GM12878 (cell line): ENCODE data around the gene PDIA5. TPM values are rescaled to one million over a fixed set of nuclear protein-coding genes. Genes with fewer than 3 reads are reported as not detected.

Source experiments
- ATAC-seq: fragments of 200-7000 bp; cut with Tn5 transposase; 3 replicates; pipeline ENCODE4 v1.9.1; 2020; ENCODE audit warnings: mild to moderate bottlenecking, moderate library complexity
- BruUV-seq: library from RNA; stranded (reverse); fragments of 400-500 nt; replicated peaks from 2 replicates; lab custom pipeline; 2021; lab: Mats Ljungman, UMichigan
- CTCF ChIA-PET: fragments of 300-600 bp; sonication (Branson Sonifier 250); formaldehyde crosslinking; extraction: SDS; loops from one replicate; lab custom pipeline; 2021; ENCODE audit warnings: inconsistent platforms; lab: Yijun Ruan, JAX
- POLR2A ChIA-PET: fragments of 350-600 bp; formaldehyde crosslinking; extraction: SDS; loops from one replicate; lab custom pipeline; 2021; ENCODE audit warnings: inconsistent platforms; lab: Charles Lee
- RAD21 ChIA-PET: fragments of 300-600 bp; sonication (Branson Sonifier 250); formaldehyde crosslinking; loops from one replicate; lab custom pipeline; 2023; ENCODE audit warnings: antibody characterized with exemption; ENCODE audit not compliant: unreplicated experiment; lab: Charles Lee
- SMC1A ChIA-PET: fragments of 300-600 bp; sonication (Branson Sonifier 250); formaldehyde crosslinking; loops from one replicate; lab custom pipeline; 2023; ENCODE audit not compliant: unreplicated experiment, uncharacterized antibody; lab: Charles Lee
- DNase-seq: peaks from one replicate; pipeline ENCODE4 v3.0.0-alpha.2; 2011; ENCODE audit warnings: low read depth, low spot score
- FAIRE-seq: peaks from 3 replicates; lab custom pipeline; 2011; peaks lifted over from hg19 to GRCh38; lab: Jason Lieb, UNC
- H2AFZ ChIP-seq: 2 replicates; pipeline ENCODE4 v1.6.0; 2011; ENCODE audit warnings: low read depth, low read length, control low read depth; ENCODE audit not compliant: control insufficient read depth
- H3K27ac ChIP-seq: 2 replicates; pipeline ENCODE4 v1.5.1; 2011; ENCODE audit warnings: control low read depth; ENCODE audit not compliant: control insufficient read depth, insufficient read depth
- H3K27me3 ChIP-seq, 2 experiments: replicated peaks in 1 of 2; 2 replicates each; pipeline versions ENCODE4 v1.6.0 to v1.6.1; 2011; ENCODE audit warnings: low read length in 1 of 2; ENCODE audit not compliant: control insufficient read depth in 2 of 2, insufficient read depth in 2 of 2
- H3K36me3 ChIP-seq, 2 experiments: 2 replicates each; pipeline ENCODE4 v1.5.1; 2011; ENCODE audit warnings: low read length in 1 of 2; ENCODE audit not compliant: control insufficient read depth in 2 of 2, insufficient read depth in 2 of 2
- H3K4me1 ChIP-seq: 2 replicates; pipeline ENCODE4 v1.6.1; 2011; ENCODE audit warnings: mild to moderate bottlenecking, low read length, moderate library complexity, mixed read lengths; ENCODE audit not compliant: control insufficient read depth, insufficient read depth
- H3K4me2 ChIP-seq: 2 replicates; pipeline ENCODE4 v1.6.0; 2011; ENCODE audit warnings: control low read depth; ENCODE audit not compliant: control insufficient read depth, insufficient read depth
- H3K4me3 ChIP-seq: fragments of 200-600 bp; sonication (generic); 2 replicates; pipeline ENCODE4 v1.5.1; 2016
- H3K79me2 ChIP-seq: 2 replicates; pipeline ENCODE4 v1.6.0; 2011; ENCODE audit warnings: low read length; ENCODE audit not compliant: control insufficient read depth, insufficient read depth
- H3K9ac ChIP-seq: 2 replicates; pipeline ENCODE4 v1.8.0; 2011; ENCODE audit warnings: low read length, control low read depth, mixed read lengths; ENCODE audit not compliant: control insufficient read depth, insufficient read depth
- H3K9me3 ChIP-seq: replicated peaks from 3 replicates; pipeline ENCODE4 v1.5.1; 2011; ENCODE audit warnings: mild to moderate bottlenecking, low read length; ENCODE audit not compliant: control insufficient read depth, insufficient read depth
- H4K20me1 ChIP-seq: 2 replicates; pipeline ENCODE4 v1.6.0; 2011; ENCODE audit not compliant: control insufficient read depth, insufficient read depth
- E2F4 ChIP-seq: IDR thresholded peaks from 2 replicates; pipeline ENCODE4 v1.6.1; 2012; ENCODE audit warnings: low read depth, low read length, improper control_type of control experiment
- ELK1 ChIP-seq: IDR thresholded peaks from 2 replicates; pipeline ENCODE4 v1.6.1; 2012; ENCODE audit warnings: low read depth, low read length, improper control_type of control experiment
- EP300 ChIP-seq, 2 experiments: fragments of 150-350 bp in 1 of 2; IDR thresholded peaks; 2 replicates each; pipeline ENCODE4 v1.6.1; 2011 to 2012; ENCODE audit warnings: low read depth in 2 of 2, low read length in 2 of 2, borderline replicate concordance in 1 of 2, improper control_type of control experiment in 1 of 2, inconsistent platforms in 1 of 2; ENCODE audit not compliant: control insufficient read depth in 1 of 2
- FOS ChIP-seq: IDR thresholded peaks from 3 replicates; pipeline ENCODE4 v1.6.1; 2011; ENCODE audit warnings: borderline replicate concordance; ENCODE audit not compliant: insufficient read length; ENCODE audit errors: extremely low read depth
- PML ChIP-seq: IDR thresholded peaks from 2 replicates; pipeline ENCODE4 v1.6.1; 2012; ENCODE audit warnings: low read length, inconsistent platforms
- POLR2AphosphoS5 ChIP-seq: IDR thresholded peaks from 2 replicates; pipeline ENCODE4 v1.6.1; 2011; ENCODE audit warnings: mild to moderate bottlenecking, low read length, inconsistent platforms
- RAD51 ChIP-seq: fragments of 450-650 bp; IDR thresholded peaks from 2 replicates; pipeline ENCODE4 v1.6.1; 2016; ENCODE audit warnings: moderate library complexity, mild to moderate bottlenecking, inconsistent platforms
- SRF ChIP-seq, 2 experiments: IDR thresholded peaks; 2 replicates each; pipeline ENCODE4 v1.6.1; 2011; ENCODE audit warnings: low read depth in 2 of 2, low read length in 2 of 2, mild to moderate bottlenecking in 1 of 2, moderate library complexity in 1 of 2
- TCF3 ChIP-seq: IDR thresholded peaks from 2 replicates; pipeline ENCODE4 v1.6.1; 2012; ENCODE audit warnings: low read depth, mild to moderate bottlenecking, low read length, borderline replicate concordance; ENCODE audit not compliant: insufficient read depth
- ZBED1 ChIP-seq: IDR thresholded peaks from 2 replicates; pipeline ENCODE4 v1.6.1; 2016; ENCODE audit warnings: borderline replicate concordance
- WGBS: methylation state at CpG from one replicate; pipeline ENCODE4 v1.1.6; 2016; ENCODE audit warnings: low lambda C conversion rate; ENCODE audit not compliant: insufficient replicate concordance, insufficient coverage; ENCODE audit errors: missing lambda C conversion rate; 5-methylcytosine and 5-hydroxymethylcytosine counted together
- in situ Hi-C: fragments of 300-500 bp; cut with MboI; formaldehyde crosslinking; loops from 9 replicates; pipeline ENCODE4 v1.14.3; 2018; ENCODE audit warnings: mixed read lengths
- intact Hi-C: fragments of 100-400 bp; cut with micrococcal nuclease; formaldehyde crosslinking; loops from one replicate; pipeline ENCODE4 v1.14.2; 2022; ENCODE audit not compliant: unreplicated experiment
- polyA plus RNA-seq, 11 experiments: library from polyadenylated mRNA; depleted of rRNA in 4 of 11; unstranded in 6 of 11; stranded (reverse) in 5 of 11; fragments of >200 nt; fragmentation: Nextera tagmentation in 4 of 11; fragmentation: Illumina TruSeq in 1 of 11; extraction: Ambion mirVana in 4 of 11; extraction: Trizol in 1 of 11; gene quantifications; 1 replicate in 1 of 11; 2 replicates in 10 of 11; pipeline versions ENCODE4 v1.2.1 to v1.2.3, GENCODE V29; 2011 to 2016; ENCODE audit warnings: inconsistent platforms in 2 of 11, missing spikeins in 2 of 11, low read depth in 1 of 11
- total RNA-seq, 4 experiments: library from RNA; depleted of rRNA in 3 of 4; stranded (reverse); fragments of >200 nt in 3 of 4; fragmentation: Illumina TruSeq in 1 of 4; extraction: Trizol in 1 of 4; gene quantifications; 2 replicates each; pipeline versions ENCODE4 v1.2.1 to v1.2.3, GENCODE V29; 2013 to 2021

Gene PDIA5
- total and polyA plus RNA-seq, 10 of the 15 experiments (the other 5 are each of a cell fraction or from before 2014, with no cell fraction given) = 4.1 to 24.8 (median 19.2) TPM

DNA sequence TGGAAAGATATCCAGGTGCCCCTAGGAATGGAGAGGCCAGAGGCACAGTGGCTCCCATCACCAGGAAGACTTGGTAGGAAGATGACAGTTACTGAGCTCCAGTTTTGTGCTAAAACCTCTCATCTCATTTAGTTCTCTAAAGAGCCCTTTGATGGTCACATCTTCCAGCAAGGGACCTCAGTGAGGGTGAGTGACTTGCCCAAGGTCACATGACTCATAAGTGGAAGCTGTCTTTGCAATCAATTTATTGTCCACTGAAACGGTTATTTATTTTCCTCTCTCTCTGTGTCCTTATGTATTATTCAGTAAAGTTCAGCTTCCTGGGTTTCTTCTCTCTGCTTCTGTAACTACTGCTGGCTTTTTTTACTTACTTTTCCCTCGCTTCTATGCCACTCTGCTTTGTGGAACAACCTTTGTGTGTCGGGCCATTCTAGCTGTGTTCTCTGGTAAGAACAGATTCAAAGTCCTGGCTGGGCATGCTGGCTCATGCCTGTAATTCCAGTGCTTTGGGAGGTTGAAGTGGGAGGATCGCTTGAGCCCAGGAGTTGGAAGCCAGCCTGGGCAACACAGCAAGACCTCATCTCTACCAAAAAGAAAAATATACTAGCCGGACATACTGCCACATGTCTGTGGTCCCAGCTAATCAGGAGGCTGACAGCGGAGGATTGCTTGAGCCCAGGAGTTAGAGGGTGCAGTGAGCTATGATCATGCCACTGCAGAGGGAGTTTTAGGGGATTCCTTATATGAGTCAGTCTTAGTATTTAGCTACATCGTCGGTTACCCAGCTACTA, 55.9 kb downstream of the PDIA5 start (continued):
- TF ChIP-seq FOS (no peak), E2F4 (no peak)

- TF ChIP-seq POLR2AphosphoS5 = no peak
- TF ChIP-seq ZBED1 = no peak
- TF ChIP-seq RAD51 = no peak
- no peak for TF ChIP-seq TCF3
- no peak for TF ChIP-seq ELK1
- no peak for TF ChIP-seq EP300 (IDR thresholded peaks at IDR 0.05; ENCODE audit: borderline replicate concordance in 1 of 2, control insufficient read depth in 1 of 2, low read depth in 2 of 2, low read length in 2 of 2)
- TF ChIP-seq FOS = no peak
- TF ChIP-seq SRF (IDR thresholded peaks at IDR 0.05; ENCODE audit: low read depth in 2 of 2, low read length in 2 of 2) = no peak
- TF ChIP-seq PML = no peak
- TF ChIP-seq, all 136 proteins: peak for 0
- Histone ChIP-seq H2AFZ (no peak overlapping the region), H3K9ac (no peak overlapping the region), H3K4me3 (no peak overlapping the region), H3K27me3 (no peaks in the 10 kb centered on the region), H3K79me2 (no peaks in the 10 kb centered on the region), H3K9me3 (no peaks in the 10 kb centered on the region), H3K4me2 (no peak overlapping the region), H4K20me1 (no peaks in the 10 kb centered on the region), H3K4me1 (no peaks in the 10 kb centered on the region; the same call in 1 of the 2 replicates), H3K27ac (no peak overlapping the region), H3K36me3 (peaks cover 16 to 26% of the 10 kb centered on the region in 2 experiments; a peak in 3 of 4 replicates)
- ATAC-seq (no peak), FAIRE-seq (no peak), DNase-seq (no peak)
- ChIA-PET POLR2A (no interaction called here), SMC1A (no interaction called here), RAD21 (no interaction called here), CTCF (interaction anchor here (1.0 kb wide), 1 partner anchor 369 kb away, joined by 3 read pairs; no protein-coding TSS in a partner anchor)
- in situ Hi-C loops (no loop called here), intact Hi-C loops (no loop called here)
- BruUV-seq = no TSS peak
- 93% methylated on average over 23 of the region's 24 CpGs for WGBS
These were observed 57.1 kb downstream of the PDIA5 start for GRCh38 chr3:123123716-123124616.
